DOHH2 (cell line): Measurements from ENCODE around the gene MAGEF1.

ENCODE experiments used
- CTCF ChIP-seq: fragments of 200-600 bp; sonication (generic); IDR thresholded peaks from one replicate; pipeline ENCODE4 v1.5.1; 2014; ENCODE audit warnings: antibody characterized with exemption, mild to moderate bottlenecking, low read depth, low read length; ENCODE audit not compliant: poor library complexity, severe bottlenecking
- EZH2phosphoT487 ChIP-seq: fragments of 200-600 bp; sonication (generic); IDR thresholded peaks from 2 replicates; pipeline ENCODE4 v1.6.1; 2017; ENCODE audit warnings: borderline replicate concordance, mild to moderate bottlenecking, antibody characterized with exemption, low read length, moderate library complexity, mixed read lengths

GRCh38 chr3:184749168-184749744, 37.4 kb upstream of the MAGEF1 start:
- TF ChIP-seq CTCF: no peak
- TF ChIP-seq EZH2phosphoT487: no peak
